GM12878 (cell line): Measurements from ENCODE around the gene SNURF. TPM values are rescaled to one million over a fixed set of nuclear protein-coding genes. Genes with fewer than 3 reads are reported as not detected.

Source experiments
- CEBPB ChIP-seq, 2 experiments: fragments of 150-350 bp in 1 of 2; IDR thresholded peaks; 2 replicates each; pipeline ENCODE4 v1.6.1; 2012 to 2014; ENCODE audit warnings: low read depth in 2 of 2, low read length in 2 of 2, borderline replicate concordance in 1 of 2, inconsistent platforms in 1 of 2
- CREM ChIP-seq: IDR thresholded peaks from 2 replicates; pipeline ENCODE4 v1.6.1; 2014; ENCODE audit warnings: antibody characterized with exemption, low read depth
- EED ChIP-seq: sonication (generic); IDR thresholded peaks from 2 replicates; pipeline ENCODE4 v1.6.1; 2016; ENCODE audit warnings: antibody characterized with exemption, low read depth
- GATAD2B ChIP-seq: fragments of 450-650 bp; conservative IDR thresholded peaks from 2 replicates; pipeline ENCODE4 v1.6.1; 2017; ENCODE audit warnings: low read depth, mild to moderate bottlenecking, moderate library complexity
- HCFC1 ChIP-seq: fragments of 150-350 bp; IDR thresholded peaks from 2 replicates; pipeline ENCODE4 v1.6.1; 2014; ENCODE audit warnings: low read length
- HDAC2 ChIP-seq: fragments of 200-600 bp; sonication (generic); IDR thresholded peaks from 2 replicates; pipeline ENCODE4 v1.6.1; 2017
- JUND ChIP-seq: IDR thresholded peaks from 2 replicates; pipeline ENCODE4 v1.6.1; 2012; ENCODE audit warnings: low read depth, mild to moderate bottlenecking, low read length, improper control_type of control experiment, moderate library complexity
- LARP7 ChIP-seq: fragments of 450-650 bp; IDR thresholded peaks from 2 replicates; pipeline ENCODE4 v1.6.1; 2017; ENCODE audit warnings: mild to moderate bottlenecking
- NFYB ChIP-seq: IDR thresholded peaks from 2 replicates; pipeline ENCODE4 v1.6.1; 2011; ENCODE audit warnings: low read depth, mild to moderate bottlenecking, low read length, improper control_type of control experiment, moderate library complexity; ENCODE audit not compliant: insufficient read depth
- PAX5 ChIP-seq: IDR thresholded peaks from 2 replicates; pipeline ENCODE4 v1.6.1; 2011; ENCODE audit warnings: low read depth, low read length, borderline replicate concordance
- PBX3 ChIP-seq: IDR thresholded peaks from 2 replicates; pipeline ENCODE4 v1.6.1; 2011; ENCODE audit warnings: mild to moderate bottlenecking, low read depth, low read length, moderate library complexity; ENCODE audit not compliant: insufficient replicate concordance
- RB1 ChIP-seq: fragments of 450-650 bp; formaldehyde crosslinking; IDR thresholded peaks from 2 replicates; pipeline ENCODE4 v1.6.1; 2017; ENCODE audit warnings: mild to moderate bottlenecking, borderline replicate concordance
- SKIL ChIP-seq: fragments of 450-650 bp; IDR thresholded peaks from 2 replicates; pipeline ENCODE4 v1.6.1; 2017; ENCODE audit warnings: mild to moderate bottlenecking, low read depth, inconsistent platforms; ENCODE audit not compliant: poor library complexity, severe bottlenecking
- SUZ12 ChIP-seq: fragments of 200-600 bp; sonication (generic); IDR thresholded peaks from one replicate; pipeline ENCODE4 v1.6.1; 2018; ENCODE audit warnings: antibody characterized with exemption, mild to moderate bottlenecking; ENCODE audit not compliant: unreplicated experiment
- TAF1 ChIP-seq: IDR thresholded peaks from 2 replicates; pipeline ENCODE4 v1.6.1; 2011; ENCODE audit warnings: mild to moderate bottlenecking, low read depth, low read length, borderline replicate concordance
- TBL1XR1 ChIP-seq: IDR thresholded peaks from 2 replicates; pipeline ENCODE4 v1.6.1; 2012; ENCODE audit warnings: low read depth, low read length, improper control_type of control experiment
- YY1 ChIP-seq: IDR thresholded peaks from 2 replicates; pipeline ENCODE4 v1.6.1; 2011; ENCODE audit warnings: low read depth, mild to moderate bottlenecking, low read length
- ZBTB40 ChIP-seq: fragments of 450-650 bp; IDR thresholded peaks from 2 replicates; pipeline ENCODE4 v1.6.1; 2016; ENCODE audit warnings: mild to moderate bottlenecking, moderate library complexity, borderline replicate concordance
- polyA plus RNA-seq, 11 experiments: library from polyadenylated mRNA; depleted of rRNA in 4 of 11; unstranded in 6 of 11; stranded (reverse) in 5 of 11; fragments of >200 nt; fragmentation: Nextera tagmentation in 4 of 11; fragmentation: Illumina TruSeq in 1 of 11; extraction: Ambion mirVana in 4 of 11; extraction: Trizol in 1 of 11; gene quantifications; 1 replicate in 1 of 11; 2 replicates in 10 of 11; pipeline versions ENCODE4 v1.2.1 to v1.2.3, GENCODE V29; 2011 to 2016; ENCODE audit warnings: inconsistent platforms in 2 of 11, missing spikeins in 2 of 11, low read depth in 1 of 11
- total RNA-seq, 4 experiments: library from RNA; depleted of rRNA in 3 of 4; stranded (reverse); fragments of >200 nt in 3 of 4; fragmentation: Illumina TruSeq in 1 of 4; extraction: Trizol in 1 of 4; gene quantifications; 2 replicates each; pipeline versions ENCODE4 v1.2.1 to v1.2.3, GENCODE V29; 2013 to 2021
- TF ChIP-seq, protein P1 (sequence below): IDR thresholded peaks from 2 replicates; pipeline ENCODE4 v1.6.1; 2012; ENCODE audit warnings: mild to moderate bottlenecking, low read depth, low read length

The SNURF gene
- total and polyA plus RNA-seq, 10 of the 15 experiments (the other 5 are each of a cell fraction or from before 2014, with no cell fraction given), result 2.6 to 25.4 (median 8.9) TPM

GRCh38 chr15:24956111-24956838 is 1.5 kb downstream of the SNURF start (continued):
- TF ChIP-seq TBL1XR1 (no peak), RB1 (no peak), CEBPB (IDR thresholded peaks at IDR 0.05; ENCODE audit: borderline replicate concordance in 1 of 2, low read depth in 2 of 2, low read length in 2 of 2) (0 out of 4 replicates have a peak, but pooled peaks of 1 of the 2 experiments have one; percentile 32), SUZ12 (no peak), CREM (no peak), NFYB (no peak), ZBTB40 (no peak), EED (0 out of 2 replicates have a peak, but pooled peaks have one; percentile 15), YY1 (peak; percentile 91), HCFC1 (no peak), PAX5 (no peak), TAF1 (peak; percentile 43; the same call in 1 of the 2 replicates), LARP7 (0 out of 2 replicates have a peak, but pooled peaks have one; percentile 39), SKIL (no peak), PBX3 (no peak), HDAC2 (no peak), GATAD2B (peak; percentile 30; the same call in 1 of the 2 replicates), JUND (no peak)
- TF ChIP-seq, protein P1, sequence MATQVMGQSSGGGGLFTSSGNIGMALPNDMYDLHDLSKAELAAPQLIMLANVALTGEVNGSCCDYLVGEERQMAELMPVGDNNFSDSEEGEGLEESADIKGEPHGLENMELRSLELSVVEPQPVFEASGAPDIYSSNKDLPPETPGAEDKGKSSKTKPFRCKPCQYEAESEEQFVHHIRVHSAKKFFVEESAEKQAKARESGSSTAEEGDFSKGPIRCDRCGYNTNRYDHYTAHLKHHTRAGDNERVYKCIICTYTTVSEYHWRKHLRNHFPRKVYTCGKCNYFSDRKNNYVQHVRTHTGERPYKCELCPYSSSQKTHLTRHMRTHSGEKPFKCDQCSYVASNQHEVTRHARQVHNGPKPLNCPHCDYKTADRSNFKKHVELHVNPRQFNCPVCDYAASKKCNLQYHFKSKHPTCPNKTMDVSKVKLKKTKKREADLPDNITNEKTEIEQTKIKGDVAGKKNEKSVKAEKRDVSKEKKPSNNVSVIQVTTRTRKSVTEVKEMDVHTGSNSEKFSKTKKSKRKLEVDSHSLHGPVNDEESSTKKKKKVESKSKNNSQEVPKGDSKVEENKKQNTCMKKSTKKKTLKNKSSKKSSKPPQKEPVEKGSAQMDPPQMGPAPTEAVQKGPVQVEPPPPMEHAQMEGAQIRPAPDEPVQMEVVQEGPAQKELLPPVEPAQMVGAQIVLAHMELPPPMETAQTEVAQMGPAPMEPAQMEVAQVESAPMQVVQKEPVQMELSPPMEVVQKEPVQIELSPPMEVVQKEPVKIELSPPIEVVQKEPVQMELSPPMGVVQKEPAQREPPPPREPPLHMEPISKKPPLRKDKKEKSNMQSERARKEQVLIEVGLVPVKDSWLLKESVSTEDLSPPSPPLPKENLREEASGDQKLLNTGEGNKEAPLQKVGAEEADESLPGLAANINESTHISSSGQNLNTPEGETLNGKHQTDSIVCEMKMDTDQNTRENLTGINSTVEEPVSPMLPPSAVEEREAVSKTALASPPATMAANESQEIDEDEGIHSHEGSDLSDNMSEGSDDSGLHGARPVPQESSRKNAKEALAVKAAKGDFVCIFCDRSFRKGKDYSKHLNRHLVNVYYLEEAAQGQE, result no peak
